Islet precursor cell (in vitro differentiated cells): ENCODE measurements around the gene UQCC3.

Experiments used
- DNase-seq: peaks from one replicate; pipeline ENCODE4 v3.0.0-alpha.2; 2018

The UQCC3 gene

DNA sequence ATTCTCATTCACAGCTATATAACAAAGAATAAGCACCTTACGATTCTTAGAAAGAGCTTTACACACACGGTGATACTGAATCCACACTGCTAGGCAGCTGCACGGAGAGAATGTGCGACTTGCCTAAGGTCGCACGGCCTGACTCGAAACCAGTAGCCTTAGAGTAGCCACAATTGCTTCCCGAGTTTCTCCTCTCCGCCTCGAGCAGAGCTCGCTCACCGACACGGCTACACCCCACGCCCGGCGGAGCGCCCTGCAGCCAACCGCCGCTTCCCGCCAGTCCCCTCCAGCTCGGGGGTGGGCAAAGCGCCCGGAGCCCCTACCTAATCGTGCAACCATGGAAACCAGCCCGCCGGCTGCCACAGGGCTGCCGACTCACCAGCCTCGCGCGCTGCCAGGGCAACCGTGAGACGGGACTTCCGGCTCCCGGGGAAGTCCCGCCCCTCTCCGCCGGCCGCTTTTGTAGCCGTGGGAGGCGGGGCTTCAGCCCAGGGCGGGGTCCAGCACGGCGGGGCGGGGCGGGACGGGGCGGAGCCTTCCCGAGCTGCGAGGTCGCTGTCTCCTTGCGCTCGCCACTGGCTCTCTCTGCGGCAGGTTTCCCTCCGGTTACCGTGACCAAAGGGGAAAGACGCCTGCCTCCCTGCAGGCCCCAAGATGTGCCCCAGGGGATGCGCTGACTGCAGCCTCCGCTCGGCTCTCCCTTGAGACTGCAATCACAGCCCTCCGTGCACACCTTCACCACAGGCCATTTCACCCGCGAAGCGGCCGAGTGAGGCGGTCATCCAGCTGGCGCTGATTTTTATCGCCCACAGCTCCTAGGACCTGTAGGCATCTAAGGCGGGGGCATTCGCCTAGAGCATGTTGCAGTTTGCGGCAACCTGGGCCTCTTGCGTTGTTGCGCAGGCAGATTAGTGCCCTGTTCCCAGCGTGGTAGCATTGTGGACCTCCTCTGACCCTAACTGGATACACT, 34.7 kb downstream of the UQCC3 start:
- DNase-seq: peak; percentile 98

DNA sequence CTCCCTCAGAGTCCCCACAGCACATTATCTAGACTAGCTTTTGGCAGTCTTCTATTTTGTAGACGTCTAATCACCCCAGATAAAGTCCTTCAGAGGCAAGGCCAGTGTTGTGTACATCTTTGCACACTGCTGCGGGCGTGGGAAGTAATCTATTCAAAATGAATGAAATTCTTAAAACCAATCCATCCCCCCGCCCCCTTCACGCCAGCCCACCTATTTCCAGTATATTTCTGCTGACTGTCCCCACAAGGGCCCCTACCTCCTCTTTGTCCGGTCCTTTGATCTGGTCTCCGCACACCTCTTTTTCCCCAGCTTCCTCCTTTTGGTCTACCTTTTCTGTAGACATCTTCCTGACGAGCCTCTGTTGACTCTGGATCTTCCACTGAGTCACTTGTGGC, 35.4 kb downstream of the UQCC3 start:
- no peak for DNase-seq

DNA sequence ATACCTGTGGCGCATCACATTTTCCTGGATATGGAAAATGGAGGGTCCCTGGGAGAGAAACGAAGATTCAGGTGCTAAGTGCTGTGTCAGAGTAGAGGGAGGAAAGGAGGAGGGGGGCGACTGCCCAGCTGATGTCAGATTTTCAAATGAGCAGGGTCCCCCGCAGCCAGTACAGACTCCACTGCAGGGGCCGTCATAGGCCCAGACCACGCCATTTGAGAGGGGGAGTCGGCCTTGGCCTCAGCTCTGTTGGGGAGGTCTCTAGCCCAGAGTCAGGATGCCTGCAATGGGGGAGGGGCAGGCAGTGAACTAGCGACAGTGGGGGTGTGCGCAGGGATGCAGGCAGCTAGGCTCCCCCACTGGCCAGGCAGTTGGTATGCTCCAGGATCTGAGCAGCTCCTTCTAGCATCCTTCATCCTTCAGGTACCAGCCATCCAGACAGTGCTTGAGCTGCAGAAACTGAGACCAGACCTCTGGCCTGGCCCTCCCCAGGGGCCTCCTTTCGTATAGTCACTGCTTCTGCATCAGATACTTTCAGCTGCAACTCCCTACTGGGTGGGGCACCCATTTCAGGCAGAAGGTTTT, 35.9 kb downstream of the UQCC3 start, which contains the start of the genes BSCL2 and GNG3:
TSS of gene BSCL2 (minus strand) at position 148 of the 585 bp plus-strand sequence. CDS start 229 bp downstream, outside the sequence.
TSS of gene GNG3 (plus strand) at position 400 of the 585 bp plus-strand sequence. CDS start 620 bp downstream, outside the sequence.
- DNase-seq: peak; percentile 94

DNA sequence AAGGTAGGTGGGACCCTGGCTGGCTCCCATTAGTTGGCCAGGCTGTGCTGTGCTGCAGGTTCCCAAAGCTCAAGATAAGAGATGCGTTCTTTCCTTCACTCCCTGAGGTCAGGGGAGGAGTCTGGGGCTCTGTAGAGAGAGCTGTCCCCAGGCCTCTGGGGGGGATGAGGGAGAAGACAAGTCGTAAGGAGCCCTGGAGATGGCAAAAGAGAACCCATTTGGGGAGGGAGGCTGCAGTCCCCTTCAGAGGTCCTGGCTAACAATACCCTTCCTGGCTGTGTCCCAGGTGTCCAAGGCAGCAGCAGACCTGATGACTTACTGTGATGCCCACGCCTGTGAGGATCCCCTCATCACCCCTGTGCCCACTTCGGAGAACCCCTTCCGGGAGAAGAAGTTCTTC, 36.9 kb downstream of the UQCC3 start:
- no peak for DNase-seq

DNA sequence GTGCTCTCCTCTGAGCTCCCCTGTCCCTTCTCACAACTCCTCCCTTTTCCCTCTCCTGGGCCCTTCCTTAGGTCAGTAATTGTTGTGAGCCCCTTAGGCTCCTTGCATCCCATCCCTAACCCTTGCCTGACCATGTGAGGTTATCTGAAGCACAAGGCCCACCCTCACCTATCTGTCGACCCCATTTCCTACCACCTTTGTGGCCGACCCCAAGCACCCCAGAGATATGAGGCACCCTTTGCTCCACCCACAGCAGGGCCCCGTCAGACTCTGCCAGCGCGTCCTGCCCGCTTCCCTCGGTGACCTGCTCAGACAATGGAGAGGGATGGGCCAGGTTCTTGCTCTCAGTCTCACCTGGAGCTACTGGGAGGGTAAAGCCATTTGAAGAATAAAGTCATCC, 37.3 kb downstream of the UQCC3 start:
- peak; percentile 62 for DNase-seq

DNA sequence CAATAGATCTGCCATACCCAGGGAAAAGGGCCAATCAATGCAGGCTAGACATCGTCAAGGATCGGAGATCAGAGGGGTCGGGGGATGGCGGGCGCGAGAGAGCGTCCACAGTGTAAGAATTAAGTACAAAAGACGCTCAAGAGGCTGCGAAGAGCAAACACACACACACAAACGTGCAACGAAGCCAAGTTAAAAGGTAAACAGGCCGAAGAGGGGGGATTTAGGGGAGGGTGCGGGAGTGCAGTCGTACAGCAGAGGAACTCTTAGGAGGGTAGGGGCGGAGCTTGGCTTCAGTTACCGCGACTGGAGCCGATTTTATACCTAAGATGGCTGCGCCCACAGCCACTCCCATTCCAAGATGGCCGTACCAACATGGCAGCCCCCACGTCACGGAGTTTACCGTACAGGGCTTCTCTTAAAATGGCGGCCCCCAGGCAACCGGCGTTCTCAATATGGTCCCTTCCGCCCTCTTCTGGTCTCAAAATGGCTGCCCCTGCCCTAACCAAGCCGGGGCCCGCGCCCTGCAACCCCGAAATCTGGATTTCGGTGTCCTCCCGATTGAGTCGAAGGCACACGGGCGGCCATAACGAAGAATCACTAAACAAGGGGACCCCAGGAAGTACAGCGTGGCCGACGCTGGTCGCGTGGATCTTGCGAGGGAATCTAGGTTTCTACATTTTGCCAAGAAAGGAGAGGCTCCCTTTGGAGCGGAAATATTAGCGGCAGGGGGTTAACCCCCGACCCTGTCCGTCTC, 38.0 kb downstream of the UQCC3 start:
- DNase-seq: peak; percentile 97

DNA sequence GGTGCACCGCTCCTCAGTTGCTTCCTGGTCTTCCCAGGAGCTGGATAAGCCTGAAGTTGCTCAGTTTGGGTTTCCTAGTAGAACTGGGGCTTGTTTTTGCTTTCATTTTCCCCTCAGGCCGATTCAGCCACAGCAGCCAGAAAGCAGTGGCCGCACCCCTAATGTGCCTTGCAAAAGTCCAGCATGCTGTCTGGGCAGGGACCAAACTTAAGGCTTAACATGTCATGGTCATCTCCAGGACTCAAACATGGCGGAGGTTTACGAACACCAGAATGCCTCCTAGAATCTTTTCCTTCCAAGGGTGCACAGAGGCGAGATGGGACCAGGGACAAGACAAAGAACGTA, 38.5 kb downstream of the UQCC3 start:
- peak; percentile 56 for DNase-seq

DNA sequence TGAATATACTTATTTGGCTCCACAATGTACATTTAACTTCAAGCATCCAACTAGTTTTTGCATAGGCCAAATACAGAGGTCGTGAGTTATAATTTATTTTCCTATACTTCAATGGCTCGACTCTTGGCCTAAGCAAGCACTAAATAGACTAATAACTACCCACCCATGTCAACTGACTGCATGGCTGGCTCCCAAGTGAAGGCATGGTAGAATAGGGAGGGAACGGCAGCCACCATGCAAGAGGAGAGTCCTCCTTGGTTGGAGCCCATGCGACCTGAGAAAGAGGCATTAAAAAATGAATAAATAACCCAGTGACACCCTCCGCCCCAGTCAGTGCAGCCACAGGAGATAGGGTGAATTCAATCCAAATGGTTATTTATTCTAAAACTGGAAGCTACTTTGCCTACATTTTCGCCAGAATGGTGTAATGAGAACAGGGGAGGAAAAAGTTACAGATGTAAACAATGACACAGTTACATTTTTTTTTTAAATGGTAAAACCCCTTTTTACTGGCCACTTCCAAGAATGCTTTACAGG, 40.9 kb downstream of the UQCC3 start:
- no peak for DNase-seq

DNA sequence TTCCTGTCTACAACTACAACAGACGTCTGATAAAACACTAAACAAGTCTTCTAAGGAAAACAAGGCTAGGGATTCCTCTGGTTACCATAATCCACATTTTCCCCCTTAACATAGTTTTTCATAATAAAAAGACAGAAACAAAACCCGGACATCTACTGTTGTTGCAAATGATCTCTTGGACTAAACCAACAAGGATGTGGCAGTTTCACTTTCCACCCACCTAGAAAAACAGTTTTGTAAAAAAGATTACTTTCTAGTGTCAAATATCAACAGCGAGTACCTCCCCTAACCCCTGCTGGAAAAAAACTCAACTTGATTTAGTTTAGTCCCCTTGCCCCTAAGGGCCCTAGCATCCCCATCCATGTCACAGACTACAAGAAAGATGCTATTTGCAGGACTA, 41.4 kb downstream of the UQCC3 start:
- no peak for DNase-seq

DNA sequence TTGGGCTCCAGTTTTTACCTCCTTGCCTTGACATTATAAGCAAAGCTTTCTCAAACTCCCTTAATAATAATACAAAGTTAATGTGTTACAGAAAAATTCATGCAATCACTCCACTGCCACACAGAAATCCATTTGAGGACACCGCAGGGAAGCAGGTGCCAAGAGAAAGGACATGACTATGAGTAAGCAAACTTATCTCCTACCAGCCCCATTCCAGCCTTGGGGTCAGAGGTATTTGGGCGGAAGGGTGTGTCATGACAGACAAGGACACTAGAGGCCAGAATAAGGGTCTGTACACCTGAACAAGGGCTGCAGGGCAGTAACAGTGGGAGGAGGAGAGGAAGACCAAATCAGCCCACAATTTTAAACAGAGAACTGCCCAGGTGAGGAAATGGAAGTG, 41.9 kb downstream of the UQCC3 start:
- DNase-seq: peak; percentile 58

DNA sequence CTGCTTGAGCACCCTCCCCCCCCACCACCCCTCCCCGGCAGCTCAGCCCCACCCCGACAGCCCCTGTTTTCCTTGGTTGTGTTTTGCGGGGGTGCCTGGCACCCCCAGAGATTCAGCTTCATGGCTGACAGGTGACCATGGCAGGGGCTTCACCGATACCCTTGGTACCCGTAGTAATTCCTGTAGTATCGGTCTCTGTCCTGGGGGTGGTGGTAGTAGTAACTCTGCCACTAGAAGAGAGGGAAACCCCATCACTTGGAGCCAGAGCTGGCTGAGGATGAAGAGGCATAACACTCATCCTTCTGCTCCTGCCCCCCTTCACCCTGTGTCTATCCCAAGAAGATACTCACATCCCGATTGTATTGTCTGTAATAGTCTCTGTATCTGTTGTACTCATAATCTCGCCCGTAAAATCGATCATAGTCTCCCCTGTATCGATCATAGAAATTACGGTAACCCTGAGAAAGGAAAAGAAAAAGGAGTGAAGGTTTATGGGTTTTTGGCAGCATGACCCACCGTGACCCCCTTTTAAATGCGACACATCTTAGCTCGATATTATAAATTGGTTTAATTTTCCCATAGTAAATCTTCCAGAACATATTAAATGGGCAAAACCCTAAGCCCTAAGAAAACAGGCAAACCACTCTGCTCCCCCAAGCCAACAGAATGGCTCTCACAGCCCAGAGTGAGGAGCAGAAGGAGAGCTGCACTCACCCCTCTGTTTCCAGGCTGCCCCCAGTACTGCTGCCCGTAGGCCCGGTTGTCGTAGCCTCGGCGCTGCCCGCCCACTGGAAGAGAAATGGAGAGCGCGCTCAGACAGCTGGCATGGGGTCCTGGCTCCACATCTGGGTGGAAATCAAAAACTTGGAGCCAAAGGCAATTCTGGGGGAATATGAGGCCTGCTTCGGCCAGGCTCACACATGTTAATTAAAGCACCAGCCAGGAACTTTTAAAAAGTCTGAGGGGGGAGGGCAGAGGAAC, 44.0 kb downstream of the UQCC3 start:
- no peak for DNase-seq

DNA sequence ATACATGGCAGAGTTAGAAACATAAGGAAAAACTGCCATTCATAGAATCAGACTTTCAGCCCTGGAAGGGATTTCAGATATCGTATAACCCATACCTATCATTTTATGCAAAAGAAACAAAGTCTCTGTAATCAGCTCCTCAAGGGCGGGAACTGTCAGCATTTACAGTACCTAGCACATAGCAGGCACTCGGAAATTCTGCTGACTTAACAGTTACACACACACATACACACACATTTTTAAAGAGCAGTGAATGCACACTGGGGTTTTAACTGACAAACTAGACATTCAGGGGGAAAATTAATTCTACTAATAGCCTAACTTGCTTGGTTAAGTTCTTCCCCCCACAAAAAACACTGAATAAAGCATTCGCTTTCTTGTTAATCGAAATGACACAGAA, 44.7 kb downstream of the UQCC3 start:
- DNase-seq: no peak

DNA sequence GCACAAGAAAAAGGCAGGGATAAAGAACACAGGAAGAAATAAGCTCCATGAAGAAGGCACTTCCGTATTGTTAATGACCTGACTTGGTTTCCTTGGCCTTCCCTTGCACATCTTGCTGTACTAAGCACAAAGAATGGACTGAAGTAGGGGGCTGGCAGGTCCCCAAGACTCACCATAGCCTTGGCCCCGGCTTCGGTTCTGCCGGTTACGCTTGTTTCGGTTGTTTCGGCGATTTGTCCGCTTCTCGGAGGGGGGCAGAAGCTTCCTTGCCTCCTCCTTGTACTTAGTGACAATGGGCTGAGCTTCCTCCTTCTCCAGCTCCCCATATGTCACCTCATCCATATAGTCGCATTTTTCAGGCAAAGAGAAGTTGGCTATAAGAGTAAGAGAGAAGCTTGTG, 45.3 kb downstream of the UQCC3 start:
- DNase-seq: no peak

DNA sequence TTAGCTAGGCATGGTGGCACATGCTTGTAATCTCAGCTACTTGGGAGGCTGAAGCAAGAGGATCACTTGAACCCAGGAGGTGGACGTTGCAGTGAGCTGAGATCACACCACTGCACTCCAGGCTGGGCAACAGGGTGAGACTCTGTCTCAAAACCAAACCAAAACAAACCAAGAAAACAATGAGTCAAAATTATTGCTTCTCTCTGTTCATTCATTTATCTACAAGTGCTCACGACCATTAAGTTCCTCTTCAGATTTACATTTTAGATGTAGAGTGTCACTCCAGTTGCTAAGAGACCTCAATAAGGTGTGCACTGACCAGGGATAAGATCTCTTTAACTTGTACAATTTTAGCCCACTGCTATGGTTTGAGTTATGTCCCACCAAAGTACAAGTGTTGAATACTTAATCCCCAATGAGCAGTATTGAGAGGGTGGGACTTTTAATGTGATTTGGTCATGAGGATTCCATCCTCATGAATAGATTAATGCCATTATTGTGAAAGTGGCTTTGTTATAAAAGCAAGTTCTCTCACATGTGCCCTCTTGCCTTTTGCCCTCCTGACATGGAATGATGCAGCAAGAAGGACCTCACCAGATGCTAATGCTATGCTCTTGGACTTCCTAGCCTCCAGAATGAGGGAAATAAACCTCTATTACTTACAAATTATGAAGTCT, 48.0 kb downstream of the UQCC3 start:
- DNase-seq: no peak

DNA sequence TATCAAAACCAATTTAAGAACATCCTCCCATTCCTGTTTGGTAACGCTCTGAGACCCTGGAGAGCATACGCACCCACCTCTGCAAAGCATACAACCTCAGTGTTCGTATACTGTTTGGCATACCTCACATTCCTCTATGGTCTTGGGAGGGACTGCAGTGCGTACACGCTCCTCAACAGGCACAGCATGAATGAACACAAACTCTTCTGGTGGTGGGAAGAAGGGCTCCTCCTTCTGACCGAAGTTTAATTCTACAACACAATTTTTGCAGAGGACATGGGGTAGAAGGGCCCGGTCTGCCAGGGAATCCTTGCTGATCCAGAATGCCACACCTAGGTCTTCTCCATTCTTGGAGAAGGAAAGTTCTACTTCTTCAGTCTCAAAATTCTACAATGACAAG, 50.5 kb downstream of the UQCC3 start:
- DNase-seq: peak; percentile 80
